SK-N-SH (cell line): ENCODE data around the gene ADD1. TPM values are rescaled to one million over a fixed set of nuclear protein-coding genes. Genes with fewer than 3 reads are reported as not detected.

Source experiments
- CTCF ChIA-PET: fragments of 300-600, 350-600 bp; formaldehyde crosslinking; extraction: SDS; loops from one replicate; lab custom pipeline; 2021; lab: Yijun Ruan, JAX
- POLR2A ChIA-PET: fragments of 350-600 bp; sonication (Branson Sonifier 250); formaldehyde crosslinking; extraction: SDS; loops from one replicate; lab custom pipeline; 2020; ENCODE audit warnings: antibody characterized with exemption, inconsistent platforms; lab: Yijun Ruan, JAX
- DNase-seq: peaks from one replicate; pipeline ENCODE4 v3.0.0; 2012
- H2AFZ ChIP-seq: fragments of 200-600 bp; sonication (generic); 2 replicates; pipeline ENCODE4 v1.8.1; 2016; ENCODE audit warnings: antibody characterized with exemption, mild to moderate bottlenecking, low read depth
- H3F3A ChIP-seq: fragments of 200-600 bp; sonication (generic); replicated peaks from 2 replicates; pipeline ENCODE3; 2016; ENCODE audit warnings: antibody characterized with exemption, mild to moderate bottlenecking; ENCODE audit not compliant: insufficient read depth
- H3K27ac ChIP-seq, 2 experiments: fragments of 200-500 bp in 1 of 2; fragments of 200-600 bp in 1 of 2; sonication (Bioruptor generic) in 1 of 2; sonication (generic), shearing (Covaris generic) in 1 of 2; 2 replicates each; pipeline versions ENCODE4 v1.5.1 to v1.6.1; 2014 to 2016; ENCODE audit warnings: low read depth in 2 of 2, inconsistent platforms in 1 of 2, low read length in 1 of 2, mild to moderate bottlenecking in 1 of 2, mixed read lengths in 1 of 2
- H3K27me3 ChIP-seq: fragments of 200-600 bp; sonication (generic), shearing (Covaris generic); 2 replicates; pipeline ENCODE4 v1.6.1; 2016; ENCODE audit warnings: mixed run types; ENCODE audit not compliant: insufficient read depth
- H3K36me3 ChIP-seq, 2 experiments: fragments of 200-500 bp in 1 of 2; fragments of 200-600 bp in 1 of 2; sonication (Bioruptor generic) in 1 of 2; sonication (generic) in 1 of 2; replicated peaks in 1 of 2; 2 replicates each; pipeline versions ENCODE3 to v1.5.1; 2014 to 2016; ENCODE audit warnings: low read length in 1 of 2, mild to moderate bottlenecking in 1 of 2; ENCODE audit not compliant: insufficient read depth in 2 of 2, control insufficient read depth in 1 of 2
- H3K4me1 ChIP-seq, 2 experiments: fragments of 200-500 bp in 1 of 2; fragments of 200-600 bp in 1 of 2; sonication (Bioruptor generic) in 1 of 2; sonication (generic), shearing (Covaris generic) in 1 of 2; 2 replicates each; pipeline versions ENCODE4 v1.5.1 to v1.6.1; 2014 to 2016; ENCODE audit warnings: low read depth in 1 of 2, low read length in 1 of 2, mixed run types in 1 of 2; ENCODE audit not compliant: insufficient read depth in 2 of 2, control insufficient read depth in 1 of 2
- H3K4me2 ChIP-seq: fragments of 200-600 bp; sonication (generic), shearing (Covaris generic); 2 replicates; pipeline ENCODE4 v1.6.1; 2017; ENCODE audit warnings: mixed run types
- H3K4me3 ChIP-seq, 2 experiments: fragments of 200-500 bp in 1 of 2; fragments of 200-600 bp in 1 of 2; sonication (Bioruptor generic) in 1 of 2; sonication (generic), shearing (Covaris generic) in 1 of 2; 2 replicates each; pipeline versions ENCODE4 v1.5.1 to v1.8.1; 2014 to 2016; ENCODE audit warnings: low read depth in 2 of 2, inconsistent platforms in 1 of 2, low read length in 1 of 2, mild to moderate bottlenecking in 1 of 2, mixed read lengths in 1 of 2, moderate library complexity in 1 of 2
- H3K79me2 ChIP-seq: fragments of 200-600 bp; sonication (generic); 2 replicates; pipeline ENCODE4 v1.8.1; 2017; ENCODE audit warnings: mild to moderate bottlenecking; ENCODE audit not compliant: insufficient read depth
- H3K9ac ChIP-seq: fragments of 200-600 bp; sonication (generic); 2 replicates; pipeline ENCODE4 v1.6.1; 2017; ENCODE audit warnings: mixed run types
- H3K9me2 ChIP-seq: fragments of 200-600 bp; sonication (generic); 2 replicates; pipeline ENCODE4 v1.6.1; 2017; ENCODE audit warnings: mixed run types
- H3K9me3 ChIP-seq: fragments of 200-600 bp; sonication (generic); 2 replicates; pipeline ENCODE4 v1.6.1; 2017; ENCODE audit warnings: mixed run types, mild to moderate bottlenecking, moderate library complexity
- H4K20me1 ChIP-seq: fragments of 200-600 bp; sonication (generic); 2 replicates; pipeline ENCODE4 v1.6.1; 2017; ENCODE audit warnings: mild to moderate bottlenecking, mixed run types; ENCODE audit not compliant: insufficient read depth
- ELF1 ChIP-seq: IDR thresholded peaks from 2 replicates; pipeline ENCODE4 v1.4.0; 2012
- EZH2phosphoT487 ChIP-seq: fragments of 200-600 bp; sonication (generic); IDR thresholded peaks from 2 replicates; pipeline ENCODE4 v1.6.1; 2017; ENCODE audit warnings: low read depth, mixed run types, mild to moderate bottlenecking, antibody characterized with exemption, moderate library complexity, borderline replicate concordance
- FOXJ3 ChIP-seq: sonication (generic); formaldehyde crosslinking; IDR thresholded peaks from 2 replicates; pipeline ENCODE4 v1.5.1; 2020; ENCODE audit warnings: mild to moderate bottlenecking, missing genetic modification reagents
- FOXM1 ChIP-seq: IDR thresholded peaks from 2 replicates; pipeline ENCODE4 v1.4.0; 2012; ENCODE audit warnings: low read depth, mild to moderate bottlenecking
- GATA2 ChIP-seq: sonication (generic); formaldehyde crosslinking; IDR thresholded peaks from 2 replicates; pipeline ENCODE4 v1.5.0; 2020; ENCODE audit warnings: mild to moderate bottlenecking, missing genetic modification reagents
- MAX ChIP-seq: IDR thresholded peaks from 2 replicates; pipeline ENCODE4 v1.4.0; 2012; ENCODE audit warnings: low read depth
- NFIC ChIP-seq: IDR thresholded peaks from 2 replicates; pipeline ENCODE4 v1.4.0; 2012; ENCODE audit warnings: borderline replicate concordance
- POLR2AphosphoS5 ChIP-seq: IDR thresholded peaks from 2 replicates; pipeline ENCODE4 v1.6.1; 2012; ENCODE audit warnings: low read depth, low read length
- TAF1 ChIP-seq: IDR thresholded peaks from 2 replicates; pipeline ENCODE4 v1.6.1; 2012; ENCODE audit warnings: low read depth, mild to moderate bottlenecking, low read length, moderate library complexity, borderline replicate concordance
- TCF12 ChIP-seq: IDR thresholded peaks from 2 replicates; pipeline ENCODE4 v1.4.0; 2012
- WGBS: methylation state at CpG from one replicate; pipeline ENCODE4 v1.1.6; 2017; ENCODE audit warnings: low lambda C conversion rate; 5-methylcytosine and 5-hydroxymethylcytosine counted together
- polyA plus RNA-seq, 3 experiments: library from polyadenylated mRNA; depleted of rRNA; stranded (reverse); fragments of >200 nt; gene quantifications; 2 replicates each; pipeline ENCODE4 v1.2.3, GENCODE V29; 2012

Gene ADD1
- polyA plus RNA-seq, 1 of the 3 experiments (the other 2 are of a cell fraction) = 155 TPM

- no peak overlapping the region for H2AFZ ChIP-seq
- H3K27ac ChIP-seq = peak overlapping the region in 1 of 2 experiments; percentile 94; a peak in 2 of 4 replicates
- peaks cover 7% of the 10 kb centered on the region; the same call in 1 of the 2 replicates for H3K79me2 ChIP-seq
- H3F3A ChIP-seq = no peaks in the 10 kb centered on the region
- no peaks in the 10 kb centered on the region for H4K20me1 ChIP-seq
- H3K27me3 ChIP-seq = no peaks in the 10 kb centered on the region
- no peak overlapping the region for H3K9ac ChIP-seq
- H3K9me3 ChIP-seq = no peaks in the 10 kb centered on the region
- no peaks in the 10 kb centered on the region for H3K9me2 ChIP-seq
- ChIA-PET CTCF (no interaction called here), POLR2A (no interaction called here)
- no peak overlapping the region for H3K4me3 ChIP-seq
- no peak for TF ChIP-seq ELF1
- no peak for TF ChIP-seq FOXM1
- no peak for TF ChIP-seq GATA2
- no peak for TF ChIP-seq MAX
- no peak for TF ChIP-seq FOXJ3 (CRISPR knock-in tag)
- TF ChIP-seq EZH2phosphoT487 = no peak
- TF ChIP-seq POLR2AphosphoS5 = no peak
- 87% methylated on average over 14 of the region's 17 CpGs for WGBS
- peaks cover 31 to 80% of the 10 kb centered on the region in 2 experiments; a peak in 3 of 4 replicates for H3K4me1 ChIP-seq
- DNase-seq = peak; percentile 2
- peak overlapping the region; percentile 87 for H3K4me2 ChIP-seq
- no peaks in the 10 kb centered on the region for H3K36me3 ChIP-seq
Observed at GRCh38 chr4:2795300-2795892, 48.2 kb upstream of the ADD1 start.

GRCh38 chr4:2795893-2796848 lies 47.5 kb upstream of the ADD1 start:
- H3K9ac ChIP-seq = no peak overlapping the region
- peaks cover 7% of the 10 kb centered on the region; the same call in 1 of the 2 replicates for H3K79me2 ChIP-seq
- peak; percentile 29 for DNase-seq
- TF ChIP-seq TAF1 = no peak
- TF ChIP-seq TCF12 = 0 out of 2 replicates have a peak, but pooled peaks have one; percentile 32
- TF ChIP-seq NFIC = 0 out of 2 replicates have a peak, but pooled peaks have one; percentile 8
- H4K20me1 ChIP-seq = no peaks in the 10 kb centered on the region
- no peaks in the 10 kb centered on the region for H3K9me3 ChIP-seq
- 72% methylated on average over 12 of the region's 27 CpGs for WGBS
- peak overlapping the region; percentile 44; the same call in 1 of the 2 replicates for H3K4me2 ChIP-seq
- H3K4me1 ChIP-seq = peaks cover 31 to 88% of the 10 kb centered on the region in 2 experiments; a peak in 3 of 4 replicates
- no peaks in the 10 kb centered on the region for H3K36me3 ChIP-seq
- H3K9me2 ChIP-seq = no peaks in the 10 kb centered on the region
- H2AFZ ChIP-seq = no peak overlapping the region
- H3K4me3 ChIP-seq = no peak overlapping the region
- CTCF ChIA-PET = interaction anchor here (1.3 kb wide), 1 partner anchor 158 kb away, joined by 3 read pairs; no protein-coding TSS in a partner anchor
- H3K27ac ChIP-seq = peak overlapping the region in 1 of 2 experiments; percentile 98; a peak in 2 of 4 replicates
- no peaks in the 10 kb centered on the region for H3K27me3 ChIP-seq
- POLR2A ChIA-PET = no interaction called here
- H3F3A ChIP-seq = no peaks in the 10 kb centered on the region
